Measurements from ENCODE around the gene BDKRB2.

The BDKRB2 gene

DNA sequence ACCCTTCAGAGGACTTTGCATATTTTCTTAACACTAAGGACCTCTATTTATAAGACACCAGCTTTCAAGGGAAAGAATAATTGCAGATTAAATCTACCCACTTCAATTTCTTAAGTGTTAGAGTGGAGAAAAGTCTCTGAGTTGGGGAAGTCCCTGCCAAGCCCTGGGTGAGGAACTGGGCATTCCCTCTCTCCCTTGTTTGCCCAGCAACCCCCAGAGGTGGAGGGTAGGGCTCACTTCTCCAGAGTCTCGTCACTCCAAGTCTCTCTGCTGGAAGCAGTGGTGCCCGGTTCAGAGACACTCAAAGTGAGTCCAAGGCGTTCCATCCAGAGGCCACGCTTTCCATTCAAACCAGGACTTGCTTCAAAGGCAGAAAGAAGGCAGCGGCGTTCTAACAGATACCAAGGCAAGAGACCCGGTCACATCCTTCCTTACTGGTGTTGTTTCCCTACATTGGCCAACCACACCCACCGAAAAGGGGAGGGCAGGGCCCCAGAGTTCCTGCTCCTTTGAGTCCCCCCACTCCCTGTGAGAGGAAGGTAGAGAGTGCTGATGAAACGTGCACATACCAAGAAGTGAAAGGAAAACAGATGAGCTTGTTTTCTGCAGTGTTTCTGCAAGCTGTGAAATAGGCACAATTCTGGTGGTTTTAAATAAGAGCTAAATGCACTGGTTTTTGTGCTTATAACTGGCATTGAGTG, 6.1 kb upstream of the BDKRB2 start:
- DNase-seq (ENCODE audit: low spot score) = no peak

DNA sequence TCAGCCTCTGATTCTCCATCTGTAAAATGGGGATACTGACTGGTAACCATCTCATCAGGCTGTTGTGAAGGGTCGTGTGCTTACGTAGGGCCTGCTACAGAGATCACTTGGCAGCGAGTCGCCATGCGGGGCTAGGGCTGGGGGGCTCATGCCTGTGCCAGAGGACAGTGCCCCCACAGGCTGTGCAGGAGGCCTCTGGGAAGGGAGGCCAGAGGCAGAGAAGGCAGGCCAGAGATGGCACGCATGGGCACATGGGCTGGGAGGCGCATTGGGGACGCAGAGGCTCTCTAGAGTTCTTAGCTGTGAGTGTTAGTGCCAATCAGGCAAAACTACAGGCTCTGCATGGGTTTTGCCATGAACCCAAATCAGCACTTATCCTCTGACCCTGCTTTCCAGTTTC, 3.5 kb upstream of the BDKRB2 start:
- no peak for DNase-seq (ENCODE audit: low spot score)

DNA sequence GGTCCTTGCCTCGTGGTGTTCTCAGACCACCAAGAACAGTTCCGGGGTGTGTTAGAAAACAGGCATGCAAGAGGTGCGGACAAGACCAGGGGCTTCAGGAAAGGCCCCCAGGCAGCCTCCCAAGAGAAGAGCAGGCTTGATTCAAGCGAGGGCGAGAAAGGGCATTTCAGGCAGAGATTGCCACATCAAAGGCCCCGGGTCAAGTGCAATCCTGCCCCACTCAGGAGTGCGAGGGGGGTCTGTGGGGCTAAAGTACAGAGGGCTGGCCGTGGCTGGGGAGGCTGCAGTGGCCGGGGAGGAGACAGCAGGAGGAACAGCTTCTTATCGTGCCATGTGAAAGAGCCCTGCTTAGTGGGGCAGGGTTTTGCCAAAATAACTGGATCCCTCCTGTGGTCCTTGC, 2.7 kb upstream of the BDKRB2 start:
- no peak for DNase-seq (ENCODE audit: low spot score)

DNA sequence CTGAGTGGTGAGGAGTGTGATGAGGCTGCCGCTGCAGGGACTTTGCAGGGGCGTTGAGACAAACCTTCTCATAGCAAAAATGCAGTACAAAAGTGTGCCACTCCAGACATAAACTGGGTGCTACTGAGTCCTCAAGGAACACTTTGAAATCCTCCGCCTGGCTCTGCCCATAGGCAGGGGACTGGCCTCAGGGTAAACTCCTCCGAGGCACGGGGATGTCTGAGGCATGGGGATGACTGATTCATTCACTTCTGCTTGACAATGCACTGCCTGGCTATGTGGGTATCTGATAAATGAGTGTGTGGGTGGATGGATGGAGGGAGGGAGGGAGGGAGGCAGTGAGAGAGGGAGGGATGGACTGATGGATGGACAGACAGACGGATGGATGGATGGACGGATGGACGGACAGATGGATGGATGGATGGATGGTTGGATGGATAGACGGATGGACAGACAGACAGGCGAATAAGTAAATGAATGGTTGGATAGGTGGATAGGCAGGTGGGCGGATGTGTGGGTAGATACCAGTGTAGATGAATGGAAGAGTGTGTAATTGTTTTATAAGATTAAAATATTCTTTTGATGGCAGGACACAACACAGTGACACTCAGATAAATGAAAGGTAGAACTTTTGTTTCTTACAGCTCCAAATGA, 2.1 kb upstream of the BDKRB2 start:
- DNase-seq (ENCODE audit: low spot score) = no peak

DNA sequence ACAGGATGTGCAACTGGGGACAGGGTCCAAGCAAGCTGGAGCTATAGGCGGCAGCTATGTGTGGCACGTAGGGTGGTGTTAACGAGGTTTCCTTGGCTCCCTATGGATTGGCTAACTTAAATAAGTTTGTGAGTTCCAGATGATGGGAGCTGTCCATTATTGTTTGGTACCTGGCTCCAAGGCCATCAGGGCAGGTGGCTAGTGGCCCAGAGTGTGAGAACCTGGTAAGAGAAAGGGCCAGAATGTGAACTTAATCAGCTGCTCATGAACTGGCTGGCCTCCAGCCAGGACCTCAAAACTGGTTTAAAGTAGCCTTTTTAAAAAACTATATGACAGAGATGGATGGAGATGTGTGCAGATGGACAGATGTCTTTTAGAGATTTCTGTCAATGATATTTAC, 1.5 kb upstream of the BDKRB2 start:
- no peak for DNase-seq (ENCODE audit: low spot score)

DNA sequence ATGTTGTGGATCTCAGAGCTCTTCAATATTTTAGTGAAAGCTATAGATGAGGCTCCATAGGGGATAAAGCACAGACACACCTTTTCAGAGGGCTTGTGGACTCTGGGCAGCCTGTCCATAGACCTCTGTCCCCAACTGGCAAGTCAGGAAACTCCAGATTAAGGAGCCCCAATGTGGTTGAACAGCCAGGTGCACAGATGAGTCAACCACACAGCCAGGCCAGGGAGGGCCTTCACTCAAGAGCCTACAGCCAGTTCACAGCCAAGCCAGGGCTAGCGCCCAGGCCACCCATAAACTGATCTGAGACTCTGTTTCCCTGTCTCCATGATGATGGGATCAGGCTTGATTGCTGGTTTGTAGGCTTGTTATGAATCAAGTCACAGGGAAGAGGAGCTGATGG, 1.0 kb upstream of the BDKRB2 start:
- DNase-seq (ENCODE audit: low spot score) = no peak

DNA sequence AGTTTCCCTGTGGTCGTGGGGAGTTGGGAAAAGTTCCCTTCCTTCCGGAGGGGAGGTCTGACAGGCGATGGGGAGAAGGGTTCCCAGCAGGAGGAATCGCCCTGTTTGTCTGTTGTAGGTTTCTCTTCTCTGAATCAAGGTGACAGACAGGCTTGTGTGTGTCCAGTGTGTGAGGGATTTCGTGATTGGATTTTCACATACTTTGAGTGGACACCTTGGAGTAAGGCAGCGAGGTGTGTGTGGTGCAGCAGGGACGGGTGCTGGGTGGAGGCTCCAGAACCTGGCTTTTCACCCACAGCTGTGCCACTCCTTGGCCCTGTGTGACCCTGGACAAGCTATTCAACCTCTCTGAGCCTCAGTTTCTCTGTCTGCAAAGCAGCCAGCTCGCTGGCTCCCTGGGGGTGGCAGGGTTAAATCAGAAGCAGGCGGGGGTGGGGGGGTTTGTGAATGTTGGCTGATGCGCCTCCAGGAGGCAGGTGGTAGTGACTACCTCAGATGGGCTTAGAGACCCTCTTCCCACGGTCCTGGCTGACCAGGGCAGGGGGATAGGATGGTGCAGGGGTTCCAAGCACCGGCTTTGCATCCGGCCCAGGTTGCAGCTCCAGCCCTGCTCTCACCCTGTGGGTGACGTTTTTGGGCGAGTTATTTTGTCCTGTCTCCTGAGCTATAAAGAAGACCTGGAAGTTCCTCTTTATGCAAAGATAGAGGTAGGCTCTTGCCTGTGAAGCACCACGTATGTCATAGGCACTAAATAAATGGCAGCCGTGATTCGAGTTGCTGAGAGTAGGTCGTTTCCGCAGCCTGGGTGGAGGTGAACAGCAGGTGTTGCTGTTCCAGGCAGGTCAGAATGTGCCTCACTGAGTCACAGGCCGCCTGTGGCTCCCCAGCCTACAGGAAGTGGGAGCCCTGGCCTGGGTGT, 679 bp downstream of the BDKRB2 start:
- no peak for DNase-seq (ENCODE audit: low spot score)

DNA sequence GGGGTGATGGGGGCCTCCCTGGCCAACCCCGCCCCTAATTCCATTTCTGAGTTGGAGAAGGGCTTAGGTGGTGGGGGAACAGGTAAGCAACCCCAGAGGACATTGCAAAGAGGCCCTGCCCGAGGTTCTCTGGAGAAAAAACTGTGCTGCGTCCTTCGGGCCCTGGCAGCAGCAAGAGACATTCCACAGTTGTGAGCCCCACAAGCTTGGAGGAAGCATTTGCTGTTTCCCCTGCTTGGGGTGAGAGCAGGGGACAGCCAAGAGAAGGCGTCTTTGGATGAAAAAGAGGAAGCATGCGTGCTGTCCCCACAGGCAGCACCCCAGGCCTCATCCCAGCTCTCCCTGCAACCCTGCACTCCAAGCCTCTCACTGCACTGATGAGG, 1.3 kb downstream of the BDKRB2 start:
- peak; percentile 64 for DNase-seq (ENCODE audit: low spot score)

DNA sequence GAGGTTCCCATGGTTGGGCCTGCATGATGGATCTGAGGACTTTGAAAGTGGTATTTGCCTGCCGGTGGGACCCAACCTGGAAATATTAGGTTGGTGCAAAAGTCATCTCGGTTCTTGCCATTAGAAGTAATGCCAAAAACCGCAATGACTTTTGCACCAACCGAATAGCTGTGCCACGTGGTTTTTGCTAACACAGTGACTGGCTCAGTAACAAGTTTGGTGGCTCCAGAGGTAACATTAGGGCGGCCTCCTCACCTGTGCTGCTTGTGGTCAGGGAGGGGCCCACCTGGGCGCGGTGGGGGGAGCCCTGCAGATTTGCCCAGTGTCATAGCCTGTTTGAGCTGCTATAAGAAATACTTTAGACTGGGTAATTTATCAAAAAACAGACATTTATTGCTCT, 1.8 kb downstream of the BDKRB2 start:
- DNase-seq (ENCODE audit: low spot score) = no peak

DNA sequence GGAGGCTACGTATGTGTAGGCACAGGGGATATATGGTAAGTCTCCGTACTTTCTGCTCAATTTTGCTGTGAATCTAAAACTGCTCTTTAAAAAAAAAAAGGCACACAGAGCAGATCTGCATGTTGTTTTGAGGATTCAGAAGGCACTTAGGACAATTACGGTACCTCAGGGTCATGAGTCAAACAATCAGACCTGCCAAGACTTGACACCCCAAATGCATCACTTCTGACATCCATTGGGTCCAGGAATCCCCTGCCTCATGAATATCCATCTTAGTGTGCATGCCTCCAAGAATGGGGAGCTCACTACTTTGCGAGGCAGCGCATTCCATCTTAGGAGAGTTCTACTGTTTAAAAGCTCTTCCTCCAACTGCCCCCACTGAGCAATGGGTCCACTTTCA, 3.0 kb downstream of the BDKRB2 start:
- no peak for DNase-seq (ENCODE audit: low spot score)

DNA sequence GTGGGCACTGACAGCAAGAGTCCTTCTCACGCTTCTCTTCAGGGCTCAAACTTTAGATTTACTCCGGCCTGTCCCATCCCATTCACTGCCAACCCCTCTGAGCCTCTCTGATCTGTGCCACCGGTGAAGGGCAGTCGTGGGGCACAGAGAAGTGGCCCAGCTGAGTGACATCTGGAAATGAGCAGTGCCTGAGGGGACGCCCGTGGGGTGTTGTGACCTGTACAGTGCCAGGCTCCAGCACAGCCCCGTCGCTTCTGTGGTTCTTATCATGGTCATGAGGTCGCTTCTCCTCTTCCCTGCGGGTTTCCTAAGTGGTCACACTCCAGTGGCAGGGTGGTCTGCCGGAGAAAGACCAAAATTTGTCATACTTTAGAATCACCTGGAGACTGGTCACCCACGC, 4.1 kb downstream of the BDKRB2 start:
- no peak for DNase-seq (ENCODE audit: low spot score)

DNA sequence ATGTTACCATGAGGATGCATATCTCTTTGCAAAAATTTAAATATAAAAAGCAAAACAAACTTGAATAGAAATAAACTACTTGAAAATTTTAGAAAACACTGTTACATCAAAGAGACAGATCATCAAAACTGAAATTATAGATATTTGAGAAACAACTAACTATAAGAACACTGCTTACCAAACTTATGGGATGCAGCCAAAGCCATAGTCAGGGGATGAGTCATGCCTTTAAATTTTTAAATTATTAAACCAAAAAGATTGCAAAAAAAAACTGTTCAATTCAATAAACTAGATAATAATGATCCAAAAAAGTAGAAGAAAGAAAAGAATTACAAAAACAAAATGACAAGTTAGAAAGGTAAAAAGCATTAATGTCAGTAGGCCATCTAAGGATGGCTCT, 7.5 kb downstream of the BDKRB2 start:
- no peak for DNase-seq (ENCODE audit: low spot score)

DNA sequence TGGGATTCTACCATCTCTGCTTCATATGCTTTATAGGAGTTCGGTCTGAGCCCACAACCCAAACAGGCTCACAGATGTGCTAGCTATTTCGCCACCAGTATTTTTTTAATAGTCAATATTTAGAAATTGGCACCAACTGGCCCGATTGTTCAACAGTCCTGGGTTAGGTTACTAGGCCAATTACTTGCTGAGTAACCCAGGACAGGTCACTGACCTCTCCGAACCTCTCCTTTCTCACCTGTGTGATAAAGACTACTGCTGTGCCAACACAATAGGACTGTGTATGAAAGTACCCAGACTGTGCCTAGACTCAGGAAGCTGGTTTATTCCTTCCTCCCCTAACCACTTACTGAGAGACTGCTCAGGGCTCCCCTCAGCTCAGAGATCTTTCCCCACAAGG, 8.3 kb downstream of the BDKRB2 start:
- no peak for DNase-seq (ENCODE audit: low spot score)

DNA sequence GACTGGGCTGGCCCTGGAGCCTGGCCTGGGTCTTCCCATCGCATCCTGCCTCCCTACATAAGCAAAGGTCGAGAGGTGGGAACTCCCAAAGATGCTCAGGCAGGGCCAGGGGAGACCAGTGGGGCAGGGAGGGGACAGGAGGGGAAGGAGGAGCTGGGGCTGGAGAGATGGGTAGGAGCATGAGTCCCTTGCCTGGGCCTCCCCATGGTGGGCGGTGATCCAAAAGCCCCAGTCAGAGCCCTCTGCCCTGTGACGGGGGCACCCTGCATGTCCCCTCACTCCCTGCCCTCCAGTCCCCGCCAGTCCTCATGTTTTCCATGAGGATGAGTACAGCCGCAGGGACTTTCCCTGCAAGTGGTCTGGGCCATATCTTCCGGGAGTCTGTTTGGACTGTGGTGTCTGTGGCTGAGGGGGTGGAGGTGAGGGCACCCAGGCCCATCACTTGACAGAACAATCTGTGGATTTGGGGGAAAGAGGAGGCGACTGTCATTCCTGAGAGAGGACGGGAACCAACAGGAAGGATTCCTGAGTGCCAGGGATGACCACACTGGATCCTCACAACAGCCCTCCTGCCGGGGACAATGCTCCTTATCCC, 9.3 kb downstream of the BDKRB2 start:
- no peak for DNase-seq (ENCODE audit: low spot score)

DNA sequence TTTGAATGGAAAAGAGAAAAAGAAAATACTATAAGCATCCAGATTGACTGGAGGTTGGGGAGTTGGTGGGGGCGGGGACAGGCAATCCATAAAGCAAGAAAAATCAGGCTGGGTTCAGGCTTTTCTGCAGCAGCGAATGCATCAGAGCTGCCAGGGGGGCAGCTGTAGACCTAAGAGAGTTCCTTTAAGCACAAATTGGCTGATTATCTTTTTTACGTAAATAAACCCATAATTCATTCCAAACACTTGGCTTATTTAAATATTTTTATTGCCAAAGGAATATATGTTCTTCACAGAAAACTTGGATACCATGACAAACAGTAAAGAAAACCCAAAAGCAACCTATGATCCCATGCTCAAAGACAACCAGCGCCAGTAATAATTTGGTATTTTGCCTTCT, 10.2 kb downstream of the BDKRB2 start:
- DNase-seq (ENCODE audit: low spot score) = no peak

DNA sequence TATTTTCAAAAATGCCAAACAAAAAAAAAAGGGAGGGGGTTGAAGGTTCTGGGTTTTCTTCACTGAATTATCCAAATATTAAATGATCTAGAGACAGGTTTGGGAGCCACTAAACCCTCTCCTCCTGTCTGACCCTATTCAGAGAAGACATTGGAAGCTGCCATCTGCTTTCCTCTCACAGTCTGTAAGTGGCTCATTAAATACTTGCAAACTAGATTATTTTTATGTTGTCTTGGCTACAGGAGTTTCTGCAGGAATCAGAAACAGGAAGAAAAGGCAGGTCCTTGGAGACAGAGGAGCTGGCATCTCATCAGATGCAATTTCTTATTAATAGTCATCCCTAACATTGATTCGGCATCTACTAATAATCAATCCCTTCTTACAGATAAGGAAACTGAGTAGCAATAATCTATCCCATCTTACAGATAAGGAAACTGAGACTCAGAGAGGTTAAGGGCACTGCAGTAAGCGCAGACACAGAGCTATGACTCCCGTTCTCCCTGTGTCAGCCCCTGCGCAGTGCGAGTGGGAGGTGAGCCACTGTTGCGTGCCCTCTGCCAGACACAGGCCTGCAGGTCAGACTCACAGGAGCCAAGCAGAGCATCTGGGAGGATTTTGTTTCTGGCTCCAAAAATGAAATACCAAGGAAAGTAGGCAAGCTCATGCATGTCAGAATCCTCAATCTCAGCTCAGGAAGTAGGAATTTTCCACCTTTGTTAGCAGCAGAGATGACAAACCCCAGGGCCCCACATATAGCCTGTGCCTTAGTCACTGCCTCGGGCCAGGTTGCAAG, 11.0 kb downstream of the BDKRB2 start:
- no peak for DNase-seq (ENCODE audit: low spot score)

DNA sequence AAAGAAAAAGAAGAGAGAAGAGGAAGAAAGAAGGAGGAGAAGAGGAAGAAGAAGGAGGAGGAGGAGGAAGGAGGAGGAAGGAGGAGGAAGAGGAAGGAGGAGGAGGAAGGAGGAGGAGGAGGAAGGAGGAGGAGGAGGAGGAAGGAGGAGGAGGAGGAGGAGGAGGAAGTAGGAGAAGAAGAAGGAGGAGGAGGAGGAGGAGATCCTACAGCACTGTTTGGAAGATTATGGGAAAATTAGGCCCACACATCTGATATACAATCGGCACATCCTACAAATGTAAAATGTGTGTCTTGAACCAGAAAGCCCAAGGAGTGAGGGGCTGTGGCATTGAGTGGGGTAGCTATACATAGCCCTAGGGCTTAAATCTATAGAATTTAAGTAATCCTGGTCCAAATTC, 12.0 kb downstream of the BDKRB2 start:
- no peak for DNase-seq (ENCODE audit: low spot score)

DNA sequence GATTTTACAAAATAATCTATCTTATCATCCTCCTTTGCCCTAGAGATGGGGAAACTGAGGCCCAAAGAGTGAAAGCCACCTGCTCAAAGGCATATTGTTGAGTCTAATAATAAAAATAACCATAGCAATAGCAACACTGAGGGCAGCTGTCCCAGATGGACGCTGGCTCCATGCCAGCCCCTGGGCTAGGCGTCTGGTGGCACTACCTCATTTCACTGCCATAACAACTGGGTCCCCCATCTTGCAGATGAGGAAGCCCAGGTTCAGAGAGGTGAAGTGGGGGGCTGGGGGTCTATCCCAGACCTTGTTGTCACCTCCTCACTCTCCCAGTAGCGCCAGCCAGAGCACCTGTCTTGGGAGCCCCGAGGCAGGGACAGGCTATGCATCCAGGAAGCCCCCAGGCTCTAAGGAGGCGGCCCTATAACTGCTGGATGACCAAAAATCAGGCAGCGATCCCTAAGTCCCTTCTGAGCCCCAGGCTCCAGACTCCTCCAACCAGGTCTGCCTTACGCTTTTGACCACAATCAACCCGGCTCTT, 12.8 kb downstream of the BDKRB2 start:
- no peak for DNase-seq (ENCODE audit: low spot score)

DNA sequence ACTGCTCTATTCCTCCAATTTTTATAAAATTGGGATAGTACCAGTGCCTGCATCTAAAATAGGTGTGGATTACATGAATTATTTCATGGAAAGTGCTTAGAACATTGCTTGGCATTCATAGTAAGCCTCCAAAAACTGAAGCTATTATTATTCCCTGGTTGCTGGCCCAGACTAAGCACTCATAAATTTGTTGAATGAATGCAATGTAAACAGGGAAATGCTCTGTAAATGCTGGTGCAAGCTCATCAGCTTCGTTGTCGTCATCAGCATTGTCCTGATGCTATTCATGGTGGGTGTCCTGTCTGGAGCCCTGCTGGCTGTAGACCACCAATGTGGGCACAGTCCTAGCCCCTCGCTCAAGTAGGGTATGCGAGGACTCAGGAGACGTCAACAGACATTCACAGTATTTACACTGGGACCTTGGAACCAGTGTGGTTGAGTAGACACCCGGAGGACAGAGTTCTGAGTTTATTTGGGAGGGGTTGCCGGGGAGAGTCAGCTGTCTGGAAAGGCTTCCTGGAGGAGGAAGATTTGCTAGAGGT, 16.5 kb downstream of the BDKRB2 start:
- no peak for DNase-seq (ENCODE audit: low spot score)

DNA sequence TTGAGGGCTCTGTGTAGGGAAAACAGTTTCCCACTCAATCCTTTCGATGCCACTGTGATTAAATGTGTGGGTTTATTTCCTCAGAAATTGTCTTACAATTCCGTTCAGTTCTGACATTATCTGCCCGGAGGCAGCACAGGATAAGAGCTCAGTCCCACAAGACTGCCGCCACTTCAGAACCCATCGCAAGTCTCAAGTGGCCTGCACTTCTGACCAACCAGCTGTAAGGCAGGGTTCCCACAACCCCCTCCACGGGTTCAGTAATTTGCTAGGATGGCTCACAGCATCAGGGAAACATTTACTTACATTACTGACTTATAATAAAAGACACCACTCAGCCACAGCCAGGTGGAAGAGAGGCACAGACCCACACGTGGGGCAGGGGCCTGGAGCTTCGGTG, 17.2 kb downstream of the BDKRB2 start:
- DNase-seq (ENCODE audit: low spot score) = no peak

DNA sequence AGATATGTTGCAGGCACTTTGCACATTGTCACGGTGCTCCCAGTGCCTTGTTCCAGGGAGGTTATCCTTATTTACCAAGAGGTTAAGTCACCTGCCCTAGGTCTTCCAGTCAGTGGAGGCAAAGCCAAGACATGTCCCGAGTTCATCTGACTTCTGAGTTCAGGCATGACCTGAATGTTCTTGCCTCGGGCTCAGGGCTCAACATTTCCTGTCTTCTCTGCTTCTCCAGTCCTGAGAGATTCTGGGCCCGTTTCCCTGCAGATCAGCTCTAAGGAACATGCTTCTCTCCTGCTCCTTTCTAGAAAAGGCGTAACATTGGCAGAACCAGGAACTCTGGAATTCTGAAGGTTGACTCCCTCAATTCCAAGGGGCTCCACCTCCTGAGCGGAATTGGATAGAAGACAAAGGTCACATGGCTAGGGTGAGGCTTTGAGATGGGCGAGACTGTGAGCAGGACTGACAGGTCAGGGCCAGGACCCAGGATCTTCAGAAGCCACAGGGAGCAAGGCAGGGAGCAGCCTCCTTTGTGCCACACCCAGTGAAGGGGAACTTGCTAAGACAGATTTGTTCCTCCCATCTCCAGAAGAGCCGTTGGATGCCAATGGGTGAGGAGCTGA, 19.9 kb downstream of the BDKRB2 start:
- DNase-seq (ENCODE audit: low spot score) = no peak
